Activated CD4-positive, alpha-beta T cell treated with anti-CD3 and anti-CD28 coated beads for 1 hour (primary cell): Measurements from ENCODE around the gene EIF4EBP2.

Source experiments
- DNase-seq: peaks from one replicate; pipeline ENCODE4 v3.0.0-alpha.2; 2020

EIF4EBP2 gene

GRCh38 chr10:70462349-70462984 lies 58.5 kb downstream of the EIF4EBP2 start:
- DNase-seq = no peak

GRCh38 chr10:70465278-70465677 lies 61.3 kb downstream of the EIF4EBP2 start:
- DNase-seq = no peak

DNA sequence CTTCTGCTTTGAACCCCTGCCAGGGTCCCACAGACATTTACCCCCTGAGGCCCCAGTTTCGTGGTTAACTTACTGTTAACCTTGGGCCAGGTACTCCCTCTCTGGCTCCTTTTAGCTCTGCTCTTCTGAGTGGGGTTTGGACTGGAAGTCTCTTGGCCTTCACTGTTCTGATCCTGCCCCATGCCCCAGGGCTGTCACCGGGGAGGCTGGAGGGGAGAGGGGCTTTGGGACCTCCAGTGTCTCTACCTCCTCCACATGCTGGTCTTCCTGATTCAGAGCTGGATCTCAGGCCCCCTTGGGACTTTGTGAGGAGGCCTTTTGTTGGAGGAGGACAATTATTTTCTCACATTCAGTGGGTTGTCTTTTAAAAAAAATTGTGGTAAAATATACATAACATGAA lies 61.9 kb downstream of the EIF4EBP2 start:
- no peak for DNase-seq

DNA sequence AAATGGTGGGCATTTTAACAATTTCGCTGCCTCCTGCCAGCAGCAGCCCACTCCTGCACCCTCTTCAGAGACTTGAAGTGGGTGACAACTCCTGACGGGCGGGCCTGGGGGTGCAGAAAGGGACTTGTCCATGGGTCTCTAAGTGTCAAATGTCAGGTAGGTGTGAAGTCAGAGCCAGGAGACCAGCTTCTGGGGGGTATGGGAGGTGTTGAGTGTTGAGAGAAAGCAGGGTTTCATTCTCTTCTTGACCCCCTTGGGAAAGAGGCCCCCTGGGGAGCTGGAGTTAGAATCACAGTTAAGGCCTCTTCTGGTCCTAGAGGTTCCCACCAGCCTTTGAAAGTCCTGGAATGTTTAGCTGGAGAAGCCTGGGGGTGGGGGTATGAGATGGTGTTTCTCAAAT lies 63.0 kb downstream of the EIF4EBP2 start:
- DNase-seq = no peak

DNA sequence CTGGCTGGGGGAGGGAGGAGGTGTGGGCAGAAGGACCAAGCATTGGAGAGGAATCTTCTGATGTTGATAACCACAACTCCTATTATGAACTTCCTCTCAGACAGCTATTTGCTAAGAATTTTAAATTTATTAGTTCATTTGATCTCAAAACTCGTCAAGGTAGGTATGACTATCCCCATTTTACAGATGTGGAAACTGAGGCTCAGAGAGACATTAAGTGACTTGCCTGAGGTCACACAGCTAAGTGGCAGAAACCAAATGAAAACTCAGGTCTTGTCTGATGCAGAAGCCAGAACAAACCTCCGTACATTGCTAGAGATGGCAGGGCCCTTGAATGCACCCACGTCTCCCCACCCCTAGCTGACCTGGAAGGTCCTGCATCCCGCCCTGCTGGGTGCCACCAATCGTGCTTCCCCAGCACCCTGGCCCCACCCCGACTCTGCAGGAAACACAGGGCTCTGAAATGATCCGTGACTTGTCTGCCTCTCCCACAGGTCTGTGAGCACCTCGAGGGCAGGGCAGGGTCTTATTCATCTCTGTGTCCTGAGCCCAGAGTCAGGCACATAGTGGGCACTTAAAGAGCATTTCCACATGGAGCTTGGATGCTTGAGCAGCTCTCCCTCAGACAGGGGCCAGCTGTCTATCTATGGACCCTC lies 69.0 kb downstream of the EIF4EBP2 start:
- no peak for DNase-seq

GRCh38 chr10:70474780-70475179 lies 70.8 kb downstream of the EIF4EBP2 start:
- no peak for DNase-seq

DNA sequence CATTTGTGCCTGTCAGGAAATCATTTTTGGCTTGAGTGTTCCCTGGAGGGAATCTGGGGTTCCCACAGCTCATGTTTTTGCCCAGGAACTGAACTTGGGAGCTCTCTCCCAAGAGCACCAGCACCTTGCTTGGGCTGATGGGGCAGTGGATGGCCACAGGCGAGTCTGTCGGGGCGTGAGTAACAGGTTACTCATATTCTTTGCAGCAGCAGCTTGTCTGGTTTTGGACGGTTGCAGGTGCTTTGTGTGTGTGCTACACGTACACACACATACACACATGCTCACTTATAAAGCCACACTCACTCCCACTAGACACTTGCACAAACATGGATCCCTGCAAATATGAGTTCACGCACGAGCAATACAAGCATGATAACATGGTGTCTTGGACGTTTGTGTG lies 71.7 kb downstream of the EIF4EBP2 start:
- no peak for DNase-seq

GRCh38 chr10:70476249-70477035 lies 72.5 kb downstream of the EIF4EBP2 start:
- no peak for DNase-seq

- peak; percentile 71 for DNase-seq
Measured at GRCh38 chr10:70477661-70478162, 73.8 kb downstream of the EIF4EBP2 start.
